A549 (cell line): ENCODE measurements around the gene POLR2E. TPM values are rescaled to one million over a fixed set of nuclear protein-coding genes. Genes with fewer than 3 reads are reported as not detected.
A peak's percentile ranks its signal among the peaks of the same experiment; 100 is the strongest.

Experiments
- ATAC-seq, 2 experiments: fragments of 200-7000 bp in 1 of 2; fragments of >200 bp in 1 of 2; cut with Nextera tagmentation in 1 of 2; cut with Tn5 transposase in 1 of 2; 3 replicates each; pipeline versions ENCODE4 v1.8.0 to v1.9.1; 2018 to 2020; ENCODE audit warnings: mild to moderate bottlenecking in 1 of 2, moderate library complexity in 1 of 2
- CTCF ChIA-PET: fragments of 300-600 bp; sonication (Branson Sonifier 250); formaldehyde crosslinking; extraction: SDS; loops from one replicate; lab custom pipeline; 2021; ENCODE audit warnings: antibody characterized with exemption, inconsistent platforms; lab: Yijun Ruan, JAX
- POLR2A ChIA-PET: fragments of 350-600 bp; formaldehyde crosslinking; extraction: SDS; loops from one replicate; lab custom pipeline; 2021; ENCODE audit warnings: antibody characterized with exemption, inconsistent platforms; lab: Yijun Ruan, JAX
- DNase-seq, 2 experiments: peaks; one replicate each; pipeline versions ENCODE4 v3.0.0 to v3.0.0-alpha.2; 2011 to 2016; ENCODE audit warnings: low read depth in 1 of 2, low spot score in 1 of 2
- FAIRE-seq: peaks from 2 replicates; lab custom pipeline; 2011; peaks lifted over from hg19 to GRCh38; lab: Jason Lieb, UNC
- H3K27ac ChIP-seq, 2 experiments: fragments of >200 bp; sonication (Bioruptor Twin); formaldehyde crosslinking; 3 replicates each; pipeline ENCODE4 v1.5.1; 2016 to 2017
- H3K4me1 ChIP-seq: fragments of >200 bp; sonication (Bioruptor Twin); formaldehyde crosslinking; 3 replicates; pipeline ENCODE4 v1.6.1; 2016
- H3K4me2 ChIP-seq: fragments of >200 bp; sonication (Bioruptor Twin); formaldehyde crosslinking; 3 replicates; pipeline ENCODE4 v1.6.1; 2016
- H3K4me3 ChIP-seq: fragments of >200 bp; sonication (Bioruptor Twin); formaldehyde crosslinking; 3 replicates; pipeline ENCODE4 v1.5.1; 2016
- H3K9me3 ChIP-seq: fragments of >200 bp; sonication (Bioruptor Twin); formaldehyde crosslinking; 3 replicates; pipeline ENCODE4 v1.6.1; 2016
- ATOH8 ChIP-seq: fragments of 250-450 bp; sonication (Bioruptor Pico); IDR thresholded peaks from 2 replicates; pipeline ENCODE4 v1.5.0; 2020; ENCODE audit warnings: low read depth, mild to moderate bottlenecking, moderate library complexity
- EHMT2 ChIP-seq: fragments of 200-600 bp; sonication (generic); IDR thresholded peaks from 2 replicates; pipeline ENCODE4 v1.6.1; 2016; ENCODE audit warnings: antibody characterized with exemption, low read depth, mild to moderate bottlenecking, moderate library complexity
- ELK1 ChIP-seq: fragments of 150-350 bp; IDR thresholded peaks from 2 replicates; pipeline ENCODE4 v1.6.1; 2014; ENCODE audit warnings: low read depth, mild to moderate bottlenecking, low read length
- FOSL2 ChIP-seq, 2 experiments: fragments of 450-650 bp in 1 of 2; fragments of >200 bp in 1 of 2; sonication (Bioruptor Twin) in 1 of 2; formaldehyde crosslinking; IDR thresholded peaks; 2 replicates each; pipeline versions ENCODE4 v1.5.0 to v1.6.1; 2016 to 2020; ENCODE audit warnings: mild to moderate bottlenecking in 1 of 2, moderate library complexity in 1 of 2
- HDAC2 ChIP-seq: fragments of 200-600 bp; sonication (generic); IDR thresholded peaks from 2 replicates; pipeline ENCODE4 v1.6.1; 2016
- HEYL ChIP-seq: fragments of 250-450 bp; sonication (Bioruptor Pico); IDR thresholded peaks from 2 replicates; pipeline ENCODE4 v1.8.0; 2021; ENCODE audit warnings: mild to moderate bottlenecking, moderate library complexity
- HMGXB4 ChIP-seq: fragments of 250-450 bp; sonication (Bioruptor Pico); IDR thresholded peaks from 2 replicates; pipeline ENCODE4 v1.5.0; 2021; ENCODE audit warnings: mild to moderate bottlenecking, moderate library complexity, borderline replicate concordance
- HOXB5 ChIP-seq: fragments of 250-450 bp; sonication (Bioruptor Pico); IDR thresholded peaks from 2 replicates; pipeline ENCODE4 v1.5.0; 2020; ENCODE audit warnings: mild to moderate bottlenecking, moderate library complexity
- KDM1A ChIP-seq: fragments of 200-600 bp; sonication (generic); IDR thresholded peaks from 2 replicates; pipeline ENCODE4 v1.6.1; 2016; ENCODE audit warnings: low read depth, mild to moderate bottlenecking
- MAX ChIP-seq: IDR thresholded peaks from 2 replicates; pipeline ENCODE4 v1.6.1; 2012
- MAZ ChIP-seq: fragments of 150-350 bp; IDR thresholded peaks from 2 replicates; pipeline ENCODE4 v1.6.1; 2014; ENCODE audit warnings: antibody characterized with exemption, low read depth, low read length, borderline replicate concordance
- MYC ChIP-seq: IDR thresholded peaks from 2 replicates; pipeline ENCODE4 v1.6.1; 2012; ENCODE audit warnings: mild to moderate bottlenecking, inconsistent platforms, low read length, improper control_type of control experiment, borderline replicate concordance
- NFE2L2 ChIP-seq: fragments of 150-350 bp; conservative IDR thresholded peaks from 2 replicates; pipeline ENCODE4 v1.6.1; 2014; ENCODE audit warnings: low read length
- NR3C1 ChIP-seq: fragments of >200 bp; sonication (Bioruptor Twin); formaldehyde crosslinking; IDR thresholded peaks from 3 replicates; pipeline ENCODE4 v1.6.1; 2017
- PBX3 ChIP-seq: IDR thresholded peaks from 2 replicates; pipeline ENCODE4 v1.6.1; 2012
- RAD21 ChIP-seq, 2 experiments: fragments of >200 bp in 1 of 2; sonication (Bioruptor Twin) in 1 of 2; formaldehyde crosslinking in 1 of 2; IDR thresholded peaks in 1 of 2; conservative IDR thresholded peaks in 1 of 2; 2 replicates in 1 of 2; 3 replicates in 1 of 2; pipeline ENCODE4 v1.6.1; 2012 to 2018; ENCODE audit warnings: inconsistent platforms in 1 of 2
- RNF2 ChIP-seq: fragments of 200-600 bp; sonication (generic); IDR thresholded peaks from 2 replicates; pipeline ENCODE4 v1.6.1; 2016; ENCODE audit warnings: low read depth, mild to moderate bottlenecking, antibody characterized with exemption, moderate library complexity, borderline replicate concordance
- SMC3 ChIP-seq: fragments of >200 bp; sonication (Bioruptor Twin); formaldehyde crosslinking; IDR thresholded peaks from 3 replicates; pipeline ENCODE4 v1.6.1; 2018; ENCODE audit warnings: inconsistent platforms
- ZC3H11A ChIP-seq: fragments of 450-650 bp; IDR thresholded peaks from 2 replicates; pipeline ENCODE4 v1.6.1; 2014; ENCODE audit warnings: antibody characterized with exemption, mild to moderate bottlenecking
- ZNF302 ChIP-seq: fragments of 250-450 bp; sonication (Bioruptor Pico); IDR thresholded peaks from 2 replicates; pipeline ENCODE4 v1.9.0; 2021; ENCODE audit warnings: inconsistent platforms, mild to moderate bottlenecking, moderate library complexity
- ZSCAN20 ChIP-seq: fragments of 250-450 bp; sonication (Bioruptor Pico); IDR thresholded peaks from 2 replicates; pipeline ENCODE4 v1.8.0; 2022; ENCODE audit warnings: mild to moderate bottlenecking, moderate library complexity
- WGBS: methylation state at CpG from one replicate; pipeline ENCODE4 v1.1.6; 2017; ENCODE audit errors: missing lambda C conversion rate; 5-methylcytosine and 5-hydroxymethylcytosine counted together
- polyA plus RNA-seq, 4 experiments: library from polyadenylated mRNA; depleted of rRNA in 3 of 4; stranded (reverse); fragments of >200 nt; fragmentation: RNase III in 1 of 4; extraction: RNeasy Plus Mini Kit Qiagen cat#74134 plus additional on column Dnase treatment in 1 of 4; gene quantifications; 2 replicates in 3 of 4; 3 replicates in 1 of 4; pipeline ENCODE4 v1.2.3, GENCODE V29; 2011 to 2017
- TF ChIP-seq, protein P1 (sequence below): IDR thresholded peaks from 2 replicates; pipeline ENCODE4 v1.6.1; 2012; ENCODE audit warnings: low read depth, borderline replicate concordance
- TF ChIP-seq, protein P2 (sequence below): fragments of >200 bp; sonication (Bioruptor Twin); formaldehyde crosslinking; IDR thresholded peaks from 3 replicates; pipeline ENCODE4 v1.5.1; 2016

Gene POLR2E
- polyA plus RNA-seq, 2 of the 4 experiments (the other 2 are of a cell fraction) = 99.6 to 172 TPM

- WGBS = 57% methylated on average over 6 of the region's 17 CpGs
- CTCF ChIA-PET = interaction anchor here (0.9 to 2.7 kb wide), 10 partner anchors 8 to 179 kb away, joined by 3 to 18 read pairs (median 4); no protein-coding TSS in a partner anchor
- Histone ChIP-seq H3K9me3 (no peaks in the 10 kb centered on the region), H3K4me3 (no peak overlapping the region), H3K27ac (peak overlapping the region; percentile 53 to 75; a peak in 3 of 6 replicates), H3K4me2 (peak overlapping the region; percentile 93), H3K4me1 (peaks cover 33% of the 10 kb centered on the region)
- ATAC-seq = peak; percentile 14 to 34; a peak in 4 of 6 replicates
- no peak for FAIRE-seq
- no peak for DNase-seq
- TF ChIP-seq ZSCAN20 (CRISPR knock-in tag) = no peak
- TF ChIP-seq FOSL2 (IDR thresholded peaks at IDR 0.05) = no peak
- 0 out of 2 replicates have a peak, but pooled peaks have one; percentile 3 for TF ChIP-seq FOSL2 (CRISPR knock-in tag; IDR thresholded peaks at IDR 0.05)
- POLR2A ChIA-PET = interaction anchor here (1.9 kb wide), 1 partner anchor 9 kb away, joined by 8 read pairs; no protein-coding TSS in a partner anchor
Measured at GRCh38 chr19:1065606-1066109, 29.5 kb downstream of the POLR2E start.

DNA sequence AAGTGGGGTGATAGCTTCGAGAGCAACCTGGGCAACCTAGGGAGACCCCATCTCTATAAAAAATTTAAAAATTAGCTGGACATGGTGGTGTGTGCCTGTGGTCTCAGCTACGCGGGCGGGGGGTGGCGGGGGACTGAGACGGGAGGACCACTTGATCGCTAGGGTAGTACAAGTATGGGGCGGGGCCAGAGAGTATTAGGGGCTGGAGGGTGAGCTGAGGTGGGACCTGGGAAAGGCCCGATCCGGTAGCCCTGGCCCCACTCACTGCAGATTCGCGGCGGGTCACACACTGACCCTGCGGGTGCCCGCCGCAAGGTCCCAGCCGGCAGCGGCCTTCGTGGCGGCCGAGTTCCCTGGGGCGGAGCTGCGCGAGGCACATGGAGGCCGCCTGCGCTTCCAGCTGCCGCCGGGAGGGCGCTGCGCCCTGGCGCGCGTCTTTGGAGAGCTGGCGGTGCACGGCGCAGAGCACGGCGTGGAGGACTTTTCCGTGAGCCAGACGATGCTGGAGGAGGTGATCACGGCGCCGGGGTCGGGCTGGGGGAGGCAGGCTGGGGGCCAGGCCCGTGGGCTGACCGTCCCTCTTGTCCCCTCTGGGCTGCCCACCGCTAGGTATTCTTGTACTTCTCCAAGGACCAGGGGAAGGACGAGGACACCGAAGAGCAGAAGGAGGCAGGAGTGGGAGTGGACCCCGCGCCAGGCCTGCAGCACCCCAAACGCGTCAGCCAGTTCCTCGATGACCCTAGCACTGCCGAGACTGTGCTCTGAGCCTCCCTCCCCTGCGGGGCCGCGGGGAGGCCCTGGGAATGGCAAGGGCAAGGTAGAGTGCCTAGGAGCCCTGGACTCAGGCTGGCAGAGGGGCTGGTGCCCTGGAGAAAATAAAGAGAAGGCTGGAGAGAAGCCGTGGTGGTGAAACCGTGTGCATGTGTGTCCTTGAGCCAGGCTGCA is 30.2 kb downstream of the POLR2E start:
- DNase-seq = peak; percentile 44 to 77
- no peaks in the 10 kb centered on the region for H3K9me3 ChIP-seq
- peak overlapping the region; percentile 53 to 75; a peak in 5 of 6 replicates for H3K27ac ChIP-seq
- H3K4me1 ChIP-seq = peaks cover 33% of the 10 kb centered on the region
- TF ChIP-seq KDM1A = no peak
- peak; percentile 95 for TF ChIP-seq MAX
- 0 out of 2 replicates have a peak, but pooled peaks have one; percentile 22 for TF ChIP-seq HOXB5 (CRISPR knock-in tag)
- TF ChIP-seq RNF2 = peak; percentile 77; the same call in 1 of the 2 replicates
- peak; percentile 47; the same call in 1 of the 2 replicates for TF ChIP-seq MYC
- no peak for TF ChIP-seq EHMT2
- TF ChIP-seq, protein P1, sequence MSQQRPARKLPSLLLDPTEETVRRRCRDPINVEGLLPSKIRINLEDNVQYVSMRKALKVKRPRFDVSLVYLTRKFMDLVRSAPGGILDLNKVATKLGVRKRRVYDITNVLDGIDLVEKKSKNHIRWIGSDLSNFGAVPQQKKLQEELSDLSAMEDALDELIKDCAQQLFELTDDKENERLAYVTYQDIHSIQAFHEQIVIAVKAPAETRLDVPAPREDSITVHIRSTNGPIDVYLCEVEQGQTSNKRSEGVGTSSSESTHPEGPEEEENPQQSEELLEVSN = peak; percentile 89
- TF ChIP-seq SMC3 = peak; percentile 23; the same call in 1 of the 3 replicates
- TF ChIP-seq ATOH8 (CRISPR knock-in tag) = peak; percentile 36; the same call in 1 of the 2 replicates
- peak; percentile 99 for TF ChIP-seq HDAC2
- TF ChIP-seq NFE2L2 = no peak
- TF ChIP-seq ZC3H11A = no peak
- no peak for TF ChIP-seq HMGXB4 (CRISPR knock-in tag)
- TF ChIP-seq ELK1 = no peak
- no peak for TF ChIP-seq NR3C1
- TF ChIP-seq HEYL (CRISPR knock-in tag) = no peak
- TF ChIP-seq ZNF302 = no peak
- no peak for TF ChIP-seq PBX3
- peak; percentile 32 to 41; a peak in 3 of 5 replicates for TF ChIP-seq RAD21 (conservative IDR thresholded peaks at IDR 0.05 in 1 of 2, IDR thresholded peaks at IDR 0.05 in 1 of 2)
- TF ChIP-seq, protein P2, sequence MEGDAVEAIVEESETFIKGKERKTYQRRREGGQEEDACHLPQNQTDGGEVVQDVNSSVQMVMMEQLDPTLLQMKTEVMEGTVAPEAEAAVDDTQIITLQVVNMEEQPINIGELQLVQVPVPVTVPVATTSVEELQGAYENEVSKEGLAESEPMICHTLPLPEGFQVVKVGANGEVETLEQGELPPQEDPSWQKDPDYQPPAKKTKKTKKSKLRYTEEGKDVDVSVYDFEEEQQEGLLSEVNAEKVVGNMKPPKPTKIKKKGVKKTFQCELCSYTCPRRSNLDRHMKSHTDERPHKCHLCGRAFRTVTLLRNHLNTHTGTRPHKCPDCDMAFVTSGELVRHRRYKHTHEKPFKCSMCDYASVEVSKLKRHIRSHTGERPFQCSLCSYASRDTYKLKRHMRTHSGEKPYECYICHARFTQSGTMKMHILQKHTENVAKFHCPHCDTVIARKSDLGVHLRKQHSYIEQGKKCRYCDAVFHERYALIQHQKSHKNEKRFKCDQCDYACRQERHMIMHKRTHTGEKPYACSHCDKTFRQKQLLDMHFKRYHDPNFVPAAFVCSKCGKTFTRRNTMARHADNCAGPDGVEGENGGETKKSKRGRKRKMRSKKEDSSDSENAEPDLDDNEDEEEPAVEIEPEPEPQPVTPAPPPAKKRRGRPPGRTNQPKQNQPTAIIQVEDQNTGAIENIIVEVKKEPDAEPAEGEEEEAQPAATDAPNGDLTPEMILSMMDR = peak; percentile 49
- no peak for TF ChIP-seq MAZ
- H3K4me2 ChIP-seq = peak overlapping the region; percentile 93
- peak; percentile 71 to 87 for ATAC-seq
- POLR2A ChIA-PET = interaction anchor here (0.5 to 1.9 kb wide), 3 partner anchors 9 to 21 kb away, joined by 3 to 8 read pairs (median 3); no protein-coding TSS in a partner anchor
- 39% methylated on average over 8 of the region's 60 CpGs for WGBS
- CTCF ChIA-PET = interaction anchor here (0.6 to 2.7 kb wide), 18 partner anchors 8 to 153 kb away, joined by 3 to 18 read pairs (median 4); no protein-coding TSS in a partner anchor
- no peak overlapping the region for H3K4me3 ChIP-seq
- no peak for FAIRE-seq
